Loucy (cell line): ENCODE data around the gene RIPOR2.

ENCODE experiments used
- H2AFZ ChIP-seq: fragments of 200-600 bp; sonication (generic); 2 replicates; pipeline ENCODE4 v1.6.0; 2016; ENCODE audit warnings: antibody characterized with exemption, mild to moderate bottlenecking, low read length, moderate library complexity
- H3F3A ChIP-seq: fragments of 200-600 bp; 2 replicates; pipeline ENCODE4 v1.6.0; 2016; ENCODE audit warnings: antibody characterized with exemption, low read depth, mild to moderate bottlenecking
- H3K27me3 ChIP-seq: fragments of 200-600 bp; sonication (generic); 2 replicates; pipeline ENCODE4 v1.6.1; 2014; ENCODE audit warnings: low read length, mild to moderate bottlenecking; ENCODE audit not compliant: insufficient read depth, poor library complexity, severe bottlenecking
- H3K36me3 ChIP-seq: fragments of 200-600 bp; sonication (generic); 2 replicates; pipeline ENCODE4 v1.6.1; 2016; ENCODE audit warnings: low read length; ENCODE audit not compliant: insufficient read depth
- H3K4me1 ChIP-seq: fragments of 200-600 bp; sonication (generic); 2 replicates; pipeline ENCODE4 v1.5.1; 2014; ENCODE audit warnings: low read length, mild to moderate bottlenecking; ENCODE audit not compliant: insufficient read depth, poor library complexity, severe bottlenecking
- H3K4me2 ChIP-seq: fragments of 200-600 bp; sonication (generic); 2 replicates; pipeline ENCODE4 v1.6.0; 2014; ENCODE audit warnings: antibody characterized with exemption, low read length, low read depth, mild to moderate bottlenecking; ENCODE audit not compliant: poor library complexity, severe bottlenecking
- H3K4me3 ChIP-seq: fragments of 200-600 bp; sonication (generic); 2 replicates; pipeline ENCODE4 v1.5.1; 2014; ENCODE audit warnings: low read length, mild to moderate bottlenecking, mixed read lengths; ENCODE audit not compliant: poor library complexity, severe bottlenecking
- H3K79me2 ChIP-seq: fragments of 200-600 bp; sonication (generic); 2 replicates; pipeline ENCODE4 v1.6.1; 2014; ENCODE audit warnings: low read length; ENCODE audit not compliant: insufficient read depth
- H3K9ac ChIP-seq: fragments of 200-600 bp; sonication (generic); 2 replicates; pipeline ENCODE4 v1.6.0; 2014; ENCODE audit warnings: mild to moderate bottlenecking, low read depth, low read length, moderate library complexity; ENCODE audit not compliant: poor library complexity, severe bottlenecking
- H3K9me2 ChIP-seq: fragments of 200-600 bp; sonication (generic); replicated peaks from 2 replicates; pipeline ENCODE4 v1.6.1; 2016; ENCODE audit warnings: low read depth, low read length, mixed read lengths
- H3K9me3 ChIP-seq: fragments of 200-600 bp; sonication (generic); 2 replicates; pipeline ENCODE4 v1.6.1; 2014; ENCODE audit warnings: mild to moderate bottlenecking, antibody characterized with exemption, low read length, low read depth; ENCODE audit not compliant: insufficient read depth
- H4K20me1 ChIP-seq: fragments of 200-600 bp; sonication (generic); 2 replicates; pipeline ENCODE4 v1.6.0; 2014; ENCODE audit warnings: antibody characterized with exemption, low read length, mild to moderate bottlenecking; ENCODE audit not compliant: insufficient read depth, poor library complexity, severe bottlenecking
- CTCF ChIP-seq: fragments of 200-600 bp; sonication (generic); conservative IDR thresholded peaks from 2 replicates; pipeline ENCODE4 v1.5.1; 2014; ENCODE audit warnings: mild to moderate bottlenecking, antibody characterized with exemption, low read length
- EZH2phosphoT487 ChIP-seq: fragments of 200-600 bp; IDR thresholded peaks from 2 replicates; pipeline ENCODE4 v1.6.1; 2018; ENCODE audit warnings: antibody characterized with exemption, mild to moderate bottlenecking, moderate library complexity, borderline replicate concordance

RIPOR2 gene

GRCh38 chr6:24966381-24966780 lies 30.6 kb upstream of the RIPOR2 start:
- TF ChIP-seq CTCF (no peak), EZH2phosphoT487 (no peak)
- Histone ChIP-seq H3K9me2 (no peaks in the 10 kb centered on the region), H4K20me1 (peaks cover 5% of the 10 kb centered on the region), H3K9me3 (no peaks in the 10 kb centered on the region), H3K79me2 (peaks cover 51% of the 10 kb centered on the region; the same call in 1 of the 2 replicates), H3K36me3 (peaks cover 33% of the 10 kb centered on the region; the same call in 1 of the 2 replicates), H3K4me2 (no peak overlapping the region), H2AFZ (no peak overlapping the region), H3K27me3 (no peaks in the 10 kb centered on the region), H3K4me3 (no peak overlapping the region), H3K4me1 (peaks cover 14% of the 10 kb centered on the region), H3K9ac (no peak overlapping the region), H3F3A (peaks cover 4% of the 10 kb centered on the region; the same call in 1 of the 2 replicates)

GRCh38 chr6:24963887-24964570 lies 28.3 kb upstream of the RIPOR2 start:
- H3K27me3 ChIP-seq = no peaks in the 10 kb centered on the region
- peaks cover 16% of the 10 kb centered on the region; the same call in 1 of the 2 replicates for H3K36me3 ChIP-seq
- TF ChIP-seq EZH2phosphoT487 = no peak
- no peak for TF ChIP-seq CTCF
- peaks cover 4% of the 10 kb centered on the region; the same call in 1 of the 2 replicates for H3F3A ChIP-seq
- H3K4me3 ChIP-seq = no peak overlapping the region
- no peaks in the 10 kb centered on the region for H3K9me3 ChIP-seq
- H4K20me1 ChIP-seq = peaks cover 5% of the 10 kb centered on the region
- no peak overlapping the region for H2AFZ ChIP-seq
- H3K9ac ChIP-seq = no peak overlapping the region
- no peak overlapping the region for H3K4me2 ChIP-seq
- H3K9me2 ChIP-seq = no peaks in the 10 kb centered on the region
- peaks cover 38% of the 10 kb centered on the region for H3K4me1 ChIP-seq
- H3K79me2 ChIP-seq = peaks cover 43% of the 10 kb centered on the region; the same call in 1 of the 2 replicates

GRCh38 chr6:24963339-24963738 lies 27.6 kb upstream of the RIPOR2 start:
- Histone ChIP-seq H2AFZ (no peak overlapping the region), H3K27me3 (no peaks in the 10 kb centered on the region), H4K20me1 (peaks cover 5% of the 10 kb centered on the region), H3K4me2 (no peak overlapping the region), H3K36me3 (peaks cover 14% of the 10 kb centered on the region; the same call in 1 of the 2 replicates), H3K4me3 (no peak overlapping the region), H3K9ac (no peak overlapping the region), H3K79me2 (peaks cover 43% of the 10 kb centered on the region; the same call in 1 of the 2 replicates), H3K4me1 (peaks cover 42% of the 10 kb centered on the region), H3K9me2 (no peaks in the 10 kb centered on the region), H3F3A (peaks cover 4% of the 10 kb centered on the region; the same call in 1 of the 2 replicates), H3K9me3 (no peaks in the 10 kb centered on the region)
- TF ChIP-seq EZH2phosphoT487 = no peak
- no peak for TF ChIP-seq CTCF
